SKM-1 treated with dmso at 0.1 percent for 144 hours (cell line): ENCODE measurements around the gene NDUFAF5.

ENCODE experiments used
- DNase-seq: peaks from one replicate; lab custom pipeline; 2025; ENCODE audit not compliant: unreplicated experiment; lab: John Stamatoyannopoulos, UW

NDUFAF5 gene

DNA sequence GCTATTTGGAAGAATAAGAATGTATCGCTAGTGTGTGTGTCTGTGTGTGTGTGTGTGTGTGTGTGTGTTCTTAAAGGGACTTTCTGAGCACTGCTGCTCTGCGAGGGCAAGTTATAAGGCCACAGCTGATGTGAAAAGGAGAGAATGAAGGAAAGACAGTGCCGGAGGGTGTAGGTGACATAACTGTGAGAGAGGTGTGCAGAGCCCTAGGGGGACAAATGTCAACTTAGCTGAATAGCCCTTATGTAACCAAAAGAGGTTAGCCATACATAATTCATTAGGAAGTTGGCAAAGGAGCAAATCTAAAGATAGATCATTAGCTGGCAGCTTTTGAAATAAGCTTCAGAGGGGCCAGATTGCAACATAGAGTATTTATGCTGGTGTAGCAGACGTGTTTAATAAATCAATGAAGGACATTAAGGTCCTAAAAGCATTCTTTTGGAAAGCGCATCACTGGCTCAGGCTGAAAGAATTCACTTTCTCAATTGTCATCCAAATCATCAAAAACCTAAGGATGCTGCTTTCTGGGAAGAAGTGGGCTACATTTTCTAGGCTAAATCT, 81.0 kb downstream of the NDUFAF5 start:
- no peak for DNase-seq

DNA sequence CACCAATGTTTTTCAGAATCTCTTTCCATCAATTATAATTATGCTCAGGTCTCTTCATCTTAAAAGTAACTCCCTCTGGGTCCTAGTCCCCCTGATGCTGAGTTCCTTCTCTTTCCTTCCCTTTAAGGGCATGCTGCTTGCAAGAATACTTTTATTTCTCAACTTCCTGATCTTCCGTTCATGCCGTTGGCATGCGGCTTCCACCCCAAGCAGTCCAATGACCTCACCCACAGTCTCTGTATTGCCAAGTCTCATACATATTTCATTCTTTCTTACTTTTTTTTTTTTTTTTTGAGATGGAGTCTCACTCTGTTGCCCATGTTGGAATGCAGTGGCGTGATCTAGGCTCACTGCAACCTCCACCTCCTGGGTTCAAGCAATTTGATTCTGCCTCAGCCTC, 83.5 kb downstream of the NDUFAF5 start:
- peak; percentile 75 for DNase-seq

DNA sequence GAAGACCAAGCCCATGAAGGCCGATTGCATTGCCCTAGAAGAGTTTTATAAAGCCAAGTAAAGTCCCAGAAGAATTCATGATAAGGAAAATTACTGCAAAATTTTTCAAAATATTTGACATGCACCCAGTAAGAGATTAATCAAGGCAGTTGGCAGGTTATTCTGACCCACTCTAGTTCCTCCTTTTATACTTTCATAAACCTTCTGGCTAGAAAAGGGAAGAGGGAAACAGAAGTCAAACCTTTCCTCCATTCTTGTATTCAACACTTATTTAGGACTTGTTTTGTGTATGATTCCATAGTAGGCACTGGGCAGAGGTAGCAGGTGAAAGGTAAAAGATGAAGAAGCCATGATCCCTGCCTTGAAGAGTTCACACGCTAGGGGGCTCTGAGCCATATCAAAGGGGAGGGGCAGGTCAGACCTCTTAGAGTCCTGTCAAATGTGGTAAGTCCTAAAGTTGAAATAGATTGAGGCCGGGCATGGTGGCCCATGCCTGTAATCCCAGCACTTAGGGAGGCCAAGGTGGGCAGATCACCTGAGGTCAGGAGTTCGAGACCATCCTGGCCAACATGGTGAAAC, 85.4 kb downstream of the NDUFAF5 start:
- peak; percentile 5 for DNase-seq
